GM23248 (cell line): ENCODE results near the gene ASCL5.

Source experiments
- EZH2 ChIP-seq: fragments of 200-600 bp; sonication (generic); IDR thresholded peaks from 2 replicates; pipeline ENCODE4 v1.6.1; 2018; ENCODE audit warnings: antibody characterized with exemption, mild to moderate bottlenecking; ENCODE audit not compliant: insufficient read depth, poor library complexity, severe bottlenecking
- EZH2phosphoT487 ChIP-seq: fragments of 200-600 bp; sonication (generic); IDR thresholded peaks from 2 replicates; pipeline ENCODE4 v1.6.1; 2018; ENCODE audit warnings: antibody characterized with exemption, moderate library complexity, mild to moderate bottlenecking, low read depth; ENCODE audit not compliant: insufficient read depth

GRCh38 chr1:201153474-201154388 lies 26.7 kb upstream of the ASCL5 start:
- TF ChIP-seq EZH2 (no peak), EZH2phosphoT487 (no peak)
